Measurements from ENCODE around the gene AASDHPPT. TPM values are rescaled to one million over a fixed set of nuclear protein-coding genes. Genes with fewer than 3 reads are reported as not detected.

Gene AASDHPPT
- total and polyA plus RNA-seq, 4 donors: 13.1 to 29.9 (median 21.6) TPM

- H3K27me3 ChIP-seq (ENCODE audit: control insufficient read depth in 4 of 4, insufficient read depth in 4 of 4, low read length in 3 of 4): peaks cover 0 to 5% (median 0%) of the 10 kb centered on the region in 4 donors
- TF ChIP-seq CTCF (IDR thresholded peaks at IDR 0.05; ENCODE audit: low read depth, low read length, missing input control) (no peak), TAF1 (conservative IDR thresholded peaks at IDR 0.05) (no peak), HNF4G (IDR thresholded peaks at IDR 0.05) (no peak), JUND (IDR thresholded peaks at IDR 0.05) (no peak)
- H3K4me3 ChIP-seq (ENCODE audit: low read depth in 1 of 3, low read length in 3 of 3): no peak overlapping the region
- no peak for DNase-seq (ENCODE audit: low spot score)
- no peaks in the 10 kb centered on the region for H3K36me3 ChIP-seq (ENCODE audit: control insufficient read depth in 4 of 4, insufficient read depth in 3 of 4, low read depth in 1 of 4, low read length in 3 of 4)
- H3K27ac ChIP-seq (ENCODE audit: low read depth in 1 of 2, low read length in 2 of 2): no peak overlapping the region
- no peak overlapping the region for H3K9ac ChIP-seq (ENCODE audit: low read depth in 1 of 2, low read length in 2 of 2)
- H3K9me3 ChIP-seq (ENCODE audit: control insufficient read depth in 4 of 4, low read length in 3 of 4): no peaks in the 10 kb centered on the region
- no peaks in the 10 kb centered on the region for H3K4me1 ChIP-seq (ENCODE audit: control insufficient read depth in 4 of 4, insufficient read depth in 4 of 4, low read length in 3 of 4)
Observed at GRCh38 chr11:106137061-106137460, 59.6 kb downstream of the AASDHPPT start.

- no peak for DNase-seq (ENCODE audit: low spot score)
- no peak overlapping the region for H3K9ac ChIP-seq (ENCODE audit: low read depth in 1 of 2, low read length in 2 of 2)
- no peaks in the 10 kb centered on the region for H3K9me3 ChIP-seq (ENCODE audit: control insufficient read depth in 4 of 4, low read length in 3 of 4)
- H3K4me1 ChIP-seq (ENCODE audit: control insufficient read depth in 4 of 4, insufficient read depth in 4 of 4, low read length in 3 of 4): no peaks in the 10 kb centered on the region
- WGBS: 80% methylated on average over 1 of the region's 1 CpG
- TF ChIP-seq HNF4A (conservative IDR thresholded peaks at IDR 0.05) (no peak), JUND (IDR thresholded peaks at IDR 0.05) (no peak)
- peaks cover 0 to 5% (median 0%) of the 10 kb centered on the region in 4 donors for H3K27me3 ChIP-seq (ENCODE audit: control insufficient read depth in 4 of 4, insufficient read depth in 4 of 4, low read length in 3 of 4)
- no peak overlapping the region for H3K27ac ChIP-seq (ENCODE audit: low read depth in 1 of 2, low read length in 2 of 2)
- no peaks in the 10 kb centered on the region for H3K36me3 ChIP-seq (ENCODE audit: control insufficient read depth in 4 of 4, insufficient read depth in 3 of 4, low read depth in 1 of 4, low read length in 3 of 4)
- H3K4me3 ChIP-seq (ENCODE audit: low read depth in 1 of 3, low read length in 3 of 3): no peak overlapping the region
Observed at GRCh38 chr11:106137758-106138157, 60.3 kb downstream of the AASDHPPT start.

Other genes starting within 250 kb of the AASDHPPT start
- gene MSANTD4, start 55.4 kb upstream of the AASDHPPT start, total RNA-seq: 1 to 10 TPM; 6.8 to 8.7 TPM
- 1 to 10 TPM; 2.1 to 4.6 TPM for gene MSANTD4, start 55.4 kb upstream of the AASDHPPT start, polyA plus RNA-seq
- 1 to 10 TPM; 1.3 to 3.4 TPM for gene KBTBD3, start 315 bp upstream of the AASDHPPT start, total RNA-seq
- 10 to 100 TPM in 1 of 2 donors, 1 to 10 TPM in 1; 1.0 to 12.4 TPM for gene KBTBD3, start 315 bp upstream of the AASDHPPT start, polyA plus RNA-seq